Stomach (tissue), 9 donors: ENCODE data around the gene LPAR3. TPM values are rescaled to one million over a fixed set of nuclear protein-coding genes. Genes with fewer than 3 reads are reported as not detected.

Source experiments
- DNase-seq, 2 donors: peaks; one replicate each; pipeline versions ENCODE4 v3.0.0 to v3.0.0-alpha.2; 2013 to 2019
- H3K27ac ChIP-seq, 5 donors: fragments of 200-600 bp in 4 of 5; sonication (generic) in 4 of 5; one replicate each; pipeline ENCODE4 v1.5.1; 2013 to 2019; ENCODE audit warnings: mild to moderate bottlenecking in 1 of 5, moderate library complexity in 1 of 5
- H3K27me3 ChIP-seq, 3 donors: fragments of 200-600 bp; sonication (generic); one replicate each; pipeline ENCODE4 v1.5.1; 2017 to 2019; ENCODE audit warnings: mixed run types in 1 of 3
- H3K36me3 ChIP-seq, 4 donors: fragments of 200-600 bp; sonication (generic); 1 replicate in 3 of 4; 2 replicates in 1 of 4; pipeline ENCODE4 v1.5.1; 2016 to 2019
- H3K4me1 ChIP-seq, 4 donors: fragments of 200-600 bp; sonication (generic); one replicate each; pipeline ENCODE4 v1.5.1; 2016 to 2019
- H3K4me3 ChIP-seq, 4 donors: fragments of 200-600 bp; sonication (generic) in 3 of 4; one replicate each; pipeline ENCODE4 v1.5.1; 2016 to 2019; ENCODE audit warnings: mild to moderate bottlenecking in 1 of 4
- H3K9me3 ChIP-seq, 4 donors: fragments of 200-600 bp; sonication (generic); one replicate each; pipeline ENCODE4 v1.5.1; 2016 to 2019
- CTCF ChIP-seq, 7 experiments: fragments of 450-650 bp in 4 of 7; fragments of 200-600 bp in 3 of 7; sonication (generic) in 3 of 7; IDR thresholded peaks; one replicate each; pipeline ENCODE4 v1.5.1; 2016 to 2019; ENCODE audit warnings: antibody characterized with exemption in 7 of 7, control low read depth in 2 of 7, mild to moderate bottlenecking in 1 of 7
- EP300 ChIP-seq: sonication (generic); formaldehyde crosslinking; IDR thresholded peaks from one replicate; pipeline ENCODE4 v1.6.1; 2017; ENCODE audit warnings: antibody characterized with exemption
- POLR2A ChIP-seq, 4 donors: fragments of 450-650 bp; IDR thresholded peaks; one replicate each; pipeline ENCODE4 v1.6.1; 2016; ENCODE audit warnings: antibody characterized with exemption in 4 of 4, control low read depth in 2 of 4, mild to moderate bottlenecking in 1 of 4, moderate library complexity in 1 of 4
- POLR2AphosphoS5 ChIP-seq, 3 donors: sonication (generic); formaldehyde crosslinking; IDR thresholded peaks; one replicate each; pipeline ENCODE4 v1.6.1; 2016; ENCODE audit warnings: antibody characterized with exemption in 3 of 3
- WGBS, 5 donors: extraction: QIAGEN DNeasy Blood & Tissue Kit in 3 of 5; methylation state at CpG; one replicate each; pipeline versions ENCODE4 v1.1.5 to v1.1.7; 2013 to 2018; 5-methylcytosine and 5-hydroxymethylcytosine counted together
- intact Hi-C: fragments of 100-400 bp; cut with DNase I; formaldehyde crosslinking; loops from one replicate; pipeline ENCODE4 v1.15.1; 2023; ENCODE audit warnings: low total_unique reads
- polyA plus RNA-seq, 3 donors: library from polyadenylated mRNA; stranded (reverse); fragments of 200-250 nt; gene quantifications; one replicate each; pipeline ENCODE4 v1.2.3, GENCODE V29; 2013
- total RNA-seq, 5 donors: library from RNA; depleted of rRNA; stranded (reverse); fragments of >200 nt; gene quantifications; one replicate each; pipeline versions ENCODE4 v1.1.0 to v1.2.3, GENCODE V29; 2014 to 2016
- donor health status: healthy with polysubstance abuse.
- donor health status: Bipolar disorder and iron deficiency.
- donor health status: healthy.

LPAR3 gene
- total and polyA plus RNA-seq, 8 donors = 0.12 to 2.7 (median 1.2) TPM; not detected in 3

- H3K27me3 ChIP-seq = no peaks in the 10 kb centered on the region
- no peak for DNase-seq
- H3K27ac ChIP-seq = no peak overlapping the region
- no peak overlapping the region for H3K4me3 ChIP-seq
- no peaks in the 10 kb centered on the region for H3K9me3 ChIP-seq
- intact Hi-C loops = no loop called here
- no peaks in the 10 kb centered on the region for H3K4me1 ChIP-seq
- H3K36me3 ChIP-seq = no peaks in the 10 kb centered on the region
- no peak for TF ChIP-seq EP300
- no peak for TF ChIP-seq POLR2A (IDR thresholded peaks at IDR 0.05)
- TF ChIP-seq POLR2AphosphoS5 (IDR thresholded peaks at IDR 0.05) = no peak
- TF ChIP-seq CTCF (IDR thresholded peaks at IDR 0.05) = no peak
- WGBS, 5 donors = 54 to 69% (median 65%) methylated on average over 6 of the region's 6 CpGs
These were observed 30.9 kb downstream of the LPAR3 start for GRCh38 chr1:84861988-84862644.

GRCh38 chr1:84861516-84861915 lies 31.5 kb downstream of the LPAR3 start:
- intact Hi-C loops = no loop called here
- 19 to 38% (median 29%) methylated on average over 1 of the region's 1 CpG for WGBS, 5 donors
- no peak for DNase-seq
- Histone ChIP-seq H3K27ac (no peak overlapping the region), H3K36me3 (no peaks in the 10 kb centered on the region), H3K27me3 (no peaks in the 10 kb centered on the region), H3K9me3 (no peaks in the 10 kb centered on the region), H3K4me1 (no peaks in the 10 kb centered on the region), H3K4me3 (no peak overlapping the region)
- no peak for TF ChIP-seq EP300
- no peak for TF ChIP-seq CTCF (IDR thresholded peaks at IDR 0.05)
- no peak for TF ChIP-seq POLR2AphosphoS5 (IDR thresholded peaks at IDR 0.05)
- TF ChIP-seq POLR2A (IDR thresholded peaks at IDR 0.05) = no peak

- intact Hi-C loops = no loop called here
- WGBS, 5 donors = 60 to 82% (median 65%) methylated on average over 4 of the region's 4 CpGs
- no peaks in the 10 kb centered on the region for H3K36me3 ChIP-seq
These were observed 33.1 kb downstream of the LPAR3 start for GRCh38 chr1:84859866-84860265.

GRCh38 chr1:84857906-84858305 lies 35.1 kb downstream of the LPAR3 start:
- Histone ChIP-seq H3K27ac (no peak overlapping the region), H3K4me3 (no peak overlapping the region), H3K27me3 (no peaks in the 10 kb centered on the region), H3K36me3 (no peaks in the 10 kb centered on the region), H3K9me3 (no peaks in the 10 kb centered on the region), H3K4me1 (peaks cover 0 to 13% (median 2%) of the 10 kb centered on the region in 4 donors)
- TF ChIP-seq CTCF (IDR thresholded peaks at IDR 0.05) (no peak), POLR2AphosphoS5 (IDR thresholded peaks at IDR 0.05) (no peak), POLR2A (IDR thresholded peaks at IDR 0.05) (no peak), EP300 (no peak)
- intact Hi-C loops = no loop called here
- DNase-seq = no peak
- WGBS, 5 donors = 90 to 96% (median 94%) methylated on average over 8 of the region's 8 CpGs

More at GRCh38 chr1:84859866-84860265, 33.1 kb downstream of the LPAR3 start:
- Histone ChIP-seq H3K27ac (no peak overlapping the region), H3K4me1 (peaks cover 0 to 7% (median under 1%) of the 10 kb centered on the region in 4 donors), H3K9me3 (no peaks in the 10 kb centered on the region), H3K4me3 (no peak overlapping the region), H3K27me3 (no peaks in the 10 kb centered on the region)
- DNase-seq = no peak
- TF ChIP-seq POLR2A (IDR thresholded peaks at IDR 0.05) (no peak), EP300 (no peak), CTCF (IDR thresholded peaks at IDR 0.05) (no peak), POLR2AphosphoS5 (IDR thresholded peaks at IDR 0.05) (no peak)
